ENCODE data around the gene SLBP. TPM values are rescaled to one million over a fixed set of nuclear protein-coding genes. Genes with fewer than 3 reads are reported as not detected.

Gene SLBP
- total and polyA plus RNA-seq, 2 donors from 2014 or later = 30.7 to 42.8 TPM

DNA sequence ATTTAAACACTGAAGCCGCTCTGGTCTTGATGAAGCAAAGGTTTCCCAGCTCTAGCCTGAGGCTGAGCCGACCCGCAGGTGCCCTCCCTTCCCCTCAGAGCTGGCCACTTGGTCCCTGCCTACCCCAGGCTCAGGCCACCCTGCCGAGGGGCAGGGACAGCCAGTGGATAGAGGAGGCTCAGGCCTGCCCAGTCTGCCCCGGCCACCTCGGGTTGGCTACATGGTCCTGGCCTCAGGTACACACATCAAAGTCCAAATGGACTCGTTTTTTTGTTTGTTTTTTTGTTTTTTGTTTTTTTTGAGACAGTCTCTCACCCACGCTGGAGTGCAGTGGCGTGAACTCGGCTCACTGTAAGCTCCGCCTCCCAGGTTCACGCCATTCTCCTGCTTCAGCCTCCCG is 33.0 kb upstream of the SLBP start:
- Histone ChIP-seq H3K4me3 (ENCODE audit: low read length in 3 of 3) (no peak overlapping the region), H3K4me1 (ENCODE audit: control insufficient read depth in 2 of 3, insufficient read depth in 2 of 3, low read depth in 1 of 3, low read length in 3 of 3) (peaks cover 0 to 3% (median 0%) of the 10 kb centered on the region in 3 donors), H3K27me3 (ENCODE audit: control insufficient read depth, insufficient read depth, low read length) (no peaks in the 10 kb centered on the region), H3K36me3 (ENCODE audit: control insufficient read depth in 2 of 3, insufficient read depth in 3 of 3, low read length in 3 of 3) (no peaks in the 10 kb centered on the region), H3K9me3 (ENCODE audit: control insufficient read depth in 2 of 3, insufficient read depth in 1 of 3, low read length in 3 of 3) (no peaks in the 10 kb centered on the region), H3K9ac (ENCODE audit: low read length in 3 of 3) (no peak overlapping the region), H3K27ac (ENCODE audit: low read depth in 2 of 2, low read length in 2 of 2) (no peak overlapping the region)
- no peak for TF ChIP-seq CTCF (IDR thresholded peaks at IDR 0.05; ENCODE audit: borderline replicate concordance, extremely low read depth, insufficient read depth)
- no peak for DNase-seq
- FAIRE-seq = no peak
- intact Hi-C loops (cut with DNase I) = loop anchor here (5.0 kb wide), 1 partner anchor 147 kb away; no protein-coding TSS in a partner anchor

- no peak for DNase-seq
- intact Hi-C loops (cut with DNase I) = no loop called here
- H3K27ac ChIP-seq (ENCODE audit: low read depth in 2 of 2, low read length in 2 of 2) = no peak overlapping the region
- no peaks in the 10 kb centered on the region for H3K36me3 ChIP-seq (ENCODE audit: control insufficient read depth in 2 of 3, insufficient read depth in 3 of 3, low read length in 3 of 3)
- H3K27me3 ChIP-seq (ENCODE audit: control insufficient read depth, insufficient read depth, low read length) = no peaks in the 10 kb centered on the region
- TF ChIP-seq CTCF (IDR thresholded peaks at IDR 0.05; ENCODE audit: borderline replicate concordance, extremely low read depth, insufficient read depth) = no peak
- no peak overlapping the region for H3K4me3 ChIP-seq (ENCODE audit: low read length in 3 of 3)
- no peaks in the 10 kb centered on the region for H3K9me3 ChIP-seq (ENCODE audit: control insufficient read depth in 2 of 3, insufficient read depth in 1 of 3, low read length in 3 of 3)
- H3K4me1 ChIP-seq (ENCODE audit: control insufficient read depth in 2 of 3, insufficient read depth in 2 of 3, low read depth in 1 of 3, low read length in 3 of 3) = peaks cover 0 to 3% (median 0%) of the 10 kb centered on the region in 3 donors
- no peak overlapping the region for H3K9ac ChIP-seq (ENCODE audit: low read length in 3 of 3)
- FAIRE-seq = no peak
Observed at GRCh38 chr4:1744552-1744951, 32.4 kb upstream of the SLBP start.

DNA sequence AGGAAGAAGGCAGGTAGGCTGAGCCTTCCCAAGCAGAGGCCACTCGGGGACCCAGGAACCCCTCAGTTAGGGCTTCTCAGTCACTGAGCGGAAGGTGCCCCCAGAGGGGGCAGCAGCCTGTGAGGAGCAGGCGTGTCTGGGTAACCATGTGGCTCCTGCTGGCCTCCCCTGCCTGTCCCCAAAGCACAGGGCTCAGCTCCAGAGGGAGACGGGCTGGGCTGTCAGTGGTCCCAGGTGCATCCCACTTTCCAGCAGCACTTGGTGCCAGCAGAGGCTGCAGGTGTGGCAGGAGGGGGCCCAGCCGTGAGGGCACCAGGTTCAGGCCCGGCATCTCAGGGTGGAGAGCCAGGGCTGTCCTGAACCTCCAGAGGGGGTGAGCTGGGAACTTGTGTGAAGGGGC is 31.9 kb upstream of the SLBP start:
- DNase-seq (no peak), FAIRE-seq (no peak)
- H3K4me3 ChIP-seq (ENCODE audit: low read length in 3 of 3) = no peak overlapping the region
- intact Hi-C loops (cut with DNase I) = no loop called here
- TF ChIP-seq CTCF (IDR thresholded peaks at IDR 0.05; ENCODE audit: borderline replicate concordance, extremely low read depth, insufficient read depth) = no peak
- H3K27ac ChIP-seq (ENCODE audit: low read depth in 2 of 2, low read length in 2 of 2) = no peak overlapping the region
- no peak overlapping the region for H3K9ac ChIP-seq (ENCODE audit: low read length in 3 of 3)
- peaks cover 0 to 3% (median 0%) of the 10 kb centered on the region in 3 donors for H3K4me1 ChIP-seq (ENCODE audit: control insufficient read depth in 2 of 3, insufficient read depth in 2 of 3, low read depth in 1 of 3, low read length in 3 of 3)
- H3K9me3 ChIP-seq (ENCODE audit: control insufficient read depth in 2 of 3, insufficient read depth in 1 of 3, low read length in 3 of 3) = no peaks in the 10 kb centered on the region
- no peaks in the 10 kb centered on the region for H3K36me3 ChIP-seq (ENCODE audit: control insufficient read depth in 2 of 3, insufficient read depth in 3 of 3, low read length in 3 of 3)
- no peaks in the 10 kb centered on the region for H3K27me3 ChIP-seq (ENCODE audit: control insufficient read depth, insufficient read depth, low read length)

GRCh38 chr4:1743551-1743950 is 31.4 kb upstream of the SLBP start:
- Histone ChIP-seq H3K9me3 (ENCODE audit: control insufficient read depth in 2 of 3, insufficient read depth in 1 of 3, low read length in 3 of 3) (peaks cover 0 to 1% (median 0%) of the 10 kb centered on the region in 3 donors), H3K36me3 (ENCODE audit: control insufficient read depth in 2 of 3, insufficient read depth in 3 of 3, low read length in 3 of 3) (no peaks in the 10 kb centered on the region), H3K4me3 (ENCODE audit: low read length in 3 of 3) (no peak overlapping the region), H3K4me1 (ENCODE audit: control insufficient read depth in 2 of 3, insufficient read depth in 2 of 3, low read depth in 1 of 3, low read length in 3 of 3) (peaks cover 0 to 2% (median 0%) of the 10 kb centered on the region in 3 donors), H3K9ac (ENCODE audit: low read length in 3 of 3) (no peak overlapping the region), H3K27ac (ENCODE audit: low read depth in 2 of 2, low read length in 2 of 2) (no peak overlapping the region), H3K27me3 (ENCODE audit: control insufficient read depth, insufficient read depth, low read length) (no peaks in the 10 kb centered on the region)
- intact Hi-C loops (cut with DNase I) = no loop called here
- DNase-seq = no peak
- no peak for FAIRE-seq
- TF ChIP-seq CTCF (IDR thresholded peaks at IDR 0.05; ENCODE audit: borderline replicate concordance, extremely low read depth, insufficient read depth) = no peak

All from kidney (tissue), 14 donors.